ENCODE measurements around the gene SLC9C2.
"Not testable (repeated sequence)": the region's sequence is repeated elsewhere in the genome, so short reads cannot be mapped to it uniquely, and the experiment has no call there.

The SLC9C2 gene

GRCh38 chr1:173503391-173503790, 99.5 kb downstream of the SLC9C2 start:
- no peak for DNase-seq (ENCODE audit: low spot score)
- in situ Hi-C loops (cut with MboI; ENCODE audit: low pct_unique_long_range_greater_than_20kb, low sequenced_read_pairs, unreplicated experiment), result no loop called here
- no peak for TF ChIP-seq CTCF (IDR thresholded peaks at IDR 0.05; ENCODE audit: extremely low read depth, insufficient read depth, missing control alignments)

GRCh38 chr1:173502104-173502503, 100.8 kb downstream of the SLC9C2 start:
- in situ Hi-C loops (cut with MboI; ENCODE audit: low pct_unique_long_range_greater_than_20kb, low sequenced_read_pairs, unreplicated experiment), result no loop called here

GRCh38 chr1:173499729-173500128, 103.1 kb downstream of the SLC9C2 start:
- TF ChIP-seq CTCF (IDR thresholded peaks at IDR 0.05; ENCODE audit: extremely low read depth, insufficient read depth, missing control alignments), result no peak
- in situ Hi-C loops (cut with MboI; ENCODE audit: low pct_unique_long_range_greater_than_20kb, low sequenced_read_pairs, unreplicated experiment), result no loop called here
- no peak for DNase-seq (ENCODE audit: low spot score)

More at GRCh38 chr1:173502104-173502503, 100.8 kb downstream of the SLC9C2 start:
- TF ChIP-seq CTCF (IDR thresholded peaks at IDR 0.05; ENCODE audit: extremely low read depth, insufficient read depth, missing control alignments), result no peak
- DNase-seq (ENCODE audit: low spot score), result no peak

- in situ Hi-C loops (cut with MboI; ENCODE audit: low pct_unique_long_range_greater_than_20kb, low sequenced_read_pairs, unreplicated experiment), result no loop called here
- no peak for DNase-seq (ENCODE audit: low spot score)
- no peak for TF ChIP-seq CTCF (IDR thresholded peaks at IDR 0.05; ENCODE audit: extremely low read depth, insufficient read depth, missing control alignments)
These were observed 106.0 kb downstream of the SLC9C2 start for GRCh38 chr1:173496757-173497320.

- in situ Hi-C loops (cut with MboI; ENCODE audit: low pct_unique_long_range_greater_than_20kb, low sequenced_read_pairs, unreplicated experiment), result no loop called here
- DNase-seq (ENCODE audit: low spot score), result no peak
- TF ChIP-seq CTCF (IDR thresholded peaks at IDR 0.05; ENCODE audit: extremely low read depth, insufficient read depth, missing control alignments), result no peak
These were observed 107.1 kb downstream of the SLC9C2 start for GRCh38 chr1:173495609-173496267.

- DNase-seq (ENCODE audit: low spot score); in situ Hi-C loops (cut with MboI; ENCODE audit: low pct_unique_long_range_greater_than_20kb, low sequenced_read_pairs, unreplicated experiment): not testable (repeated sequence)
These were observed 109.7 kb downstream of the SLC9C2 start for GRCh38 chr1:173493125-173493524.

- no peak for TF ChIP-seq CTCF (IDR thresholded peaks at IDR 0.05; ENCODE audit: extremely low read depth, insufficient read depth, missing control alignments)
- in situ Hi-C loops (cut with MboI; ENCODE audit: low pct_unique_long_range_greater_than_20kb, low sequenced_read_pairs, unreplicated experiment), result no loop called here
- no peak for DNase-seq (ENCODE audit: low spot score)
These were observed 111.4 kb downstream of the SLC9C2 start for GRCh38 chr1:173491508-173491907.
